Activated T-cell treated with anti-CD3 and anti-CD28 coated beads, Interleukin-2, amount 50 U/mL, for 72 hours (primary cell): Measurements from ENCODE around the gene NRXN2. TPM values are rescaled to one million over a fixed set of nuclear protein-coding genes. Genes with fewer than 3 reads are reported as not detected.

Experiments used
- ATAC-seq, 2 donors: fragments of 150-1000 bp; cut with Tn5 transposase; replicated peaks in 1 of 2; 2 replicates each; pipeline ENCODE4 v1.10.0; 2021; ENCODE audit warnings: moderate library complexity in 2 of 2, mild to moderate bottlenecking in 1 of 2
- DNase-seq, 2 donors: peaks; one replicate each; pipeline ENCODE4 v3.0.0; 2021 to 2022; ENCODE audit warnings: mixed read lengths in 1 of 2
- H3K27ac Mint-ChIP-seq: one replicate; pipeline ENCODE4 v1.8.0; 2022; ENCODE audit warnings: mild to moderate bottlenecking, moderate library complexity, mixed read lengths
- H3K27me3 Mint-ChIP-seq: one replicate; pipeline ENCODE4 v1.8.0; 2022; ENCODE audit warnings: low read depth, mixed read lengths
- H3K36me3 Mint-ChIP-seq, 2 donors: one replicate each; pipeline ENCODE4 v1.8.0; 2022; ENCODE audit warnings: mixed read lengths in 2 of 2, mild to moderate bottlenecking in 1 of 2; ENCODE audit not compliant: insufficient read depth in 2 of 2
- H3K4me1 Mint-ChIP-seq: one replicate; pipeline ENCODE4 v1.8.0; 2022; ENCODE audit warnings: low read depth, mixed read lengths
- H3K4me3 Mint-ChIP-seq, 2 donors: one replicate each; pipeline ENCODE4 v1.8.0; 2022; ENCODE audit warnings: mild to moderate bottlenecking in 2 of 2, mixed read lengths in 2 of 2, moderate library complexity in 2 of 2
- H3K9me3 Mint-ChIP-seq, 2 donors: one replicate each; pipeline ENCODE4 v1.8.0; 2022; ENCODE audit warnings: mixed read lengths in 2 of 2
- total RNA-seq, 2 donors: library from RNA; stranded (reverse); gene quantifications; one replicate each; pipeline ENCODE4 v1.2.3, GENCODE V29; 2022

Gene NRXN2
- total RNA-seq, 2 donors from 2014 or later = 0.37 to 0.55 TPM

DNA sequence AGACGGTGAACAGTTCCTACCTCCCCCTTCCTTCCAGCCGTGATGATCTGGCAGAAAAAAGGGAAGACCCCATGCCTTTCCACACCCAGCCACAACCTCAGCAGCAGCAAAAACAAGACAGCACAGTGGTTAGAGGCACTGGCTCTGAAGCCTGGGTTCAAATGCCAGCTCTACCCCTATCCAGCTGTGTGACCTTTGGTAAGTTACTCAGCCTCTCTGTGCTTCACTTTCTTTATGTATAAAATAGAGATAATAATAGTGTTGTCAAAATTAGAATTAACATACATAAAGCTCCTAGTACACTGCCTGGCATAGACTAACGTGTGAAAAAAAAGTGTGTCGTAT is 4.2 kb downstream of the NRXN2 start:
- Mint-ChIP-seq H3K27ac (no peak overlapping the region), H3K4me1 (peaks cover 9% of the 10 kb centered on the region), H3K9me3 (no peaks in the 10 kb centered on the region), H3K4me3 (no peak overlapping the region), H3K36me3 (no peaks in the 10 kb centered on the region), H3K27me3 (peaks cover 70% of the 10 kb centered on the region)
- DNase-seq = no peak
- no peak for ATAC-seq

DNA sequence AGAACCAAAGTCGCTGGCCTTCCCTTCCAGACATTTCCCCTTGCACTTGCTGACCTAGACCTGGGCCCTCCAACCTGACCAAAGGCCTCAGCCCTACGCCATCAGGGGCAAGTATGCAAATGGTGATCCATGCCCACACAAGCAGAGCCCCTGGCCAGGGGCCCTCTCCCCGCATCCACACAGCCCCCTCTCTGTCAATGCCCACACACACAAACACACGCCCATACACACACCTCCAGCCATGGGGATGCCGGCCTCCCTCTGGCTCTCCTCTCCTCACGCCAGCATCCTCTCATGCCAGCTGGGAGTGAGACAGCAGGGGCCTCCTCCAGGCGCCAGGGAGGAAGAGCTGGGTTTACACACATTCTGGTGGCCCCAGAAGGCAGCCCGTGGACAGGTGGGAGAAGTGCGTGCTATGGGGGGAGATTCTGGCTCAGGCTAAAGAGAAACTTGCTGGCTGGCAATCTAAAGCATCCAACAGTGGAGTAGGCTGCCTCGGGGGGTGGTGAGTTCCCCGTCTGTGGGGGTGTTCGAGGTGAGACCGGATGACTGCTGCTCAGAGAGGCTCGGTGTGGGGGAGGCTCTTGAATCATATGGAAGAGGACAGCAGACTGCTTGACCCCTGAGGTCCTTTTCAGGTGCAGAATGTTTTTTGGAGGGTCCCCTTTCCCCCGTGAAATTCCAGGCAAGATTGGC is 4.8 kb downstream of the NRXN2 start:
- peaks cover 4% of the 10 kb centered on the region for H3K4me1 Mint-ChIP-seq
- no peaks in the 10 kb centered on the region for H3K36me3 Mint-ChIP-seq
- H3K9me3 Mint-ChIP-seq = no peaks in the 10 kb centered on the region
- peaks cover 70% of the 10 kb centered on the region for H3K27me3 Mint-ChIP-seq
- ATAC-seq = no peak
- H3K27ac Mint-ChIP-seq = no peak overlapping the region
- H3K4me3 Mint-ChIP-seq = no peak overlapping the region
- DNase-seq = no peak

- H3K27ac Mint-ChIP-seq = no peak overlapping the region
- no peak for ATAC-seq
- H3K4me1 Mint-ChIP-seq = peaks cover 2% of the 10 kb centered on the region
- H3K9me3 Mint-ChIP-seq = no peaks in the 10 kb centered on the region
- no peaks in the 10 kb centered on the region for H3K36me3 Mint-ChIP-seq
- H3K4me3 Mint-ChIP-seq = no peak overlapping the region
- H3K27me3 Mint-ChIP-seq = peaks cover 68% of the 10 kb centered on the region
- no peak for DNase-seq
Observed at GRCh38 chr11:64717268-64717578, 5.8 kb downstream of the NRXN2 start.

DNA sequence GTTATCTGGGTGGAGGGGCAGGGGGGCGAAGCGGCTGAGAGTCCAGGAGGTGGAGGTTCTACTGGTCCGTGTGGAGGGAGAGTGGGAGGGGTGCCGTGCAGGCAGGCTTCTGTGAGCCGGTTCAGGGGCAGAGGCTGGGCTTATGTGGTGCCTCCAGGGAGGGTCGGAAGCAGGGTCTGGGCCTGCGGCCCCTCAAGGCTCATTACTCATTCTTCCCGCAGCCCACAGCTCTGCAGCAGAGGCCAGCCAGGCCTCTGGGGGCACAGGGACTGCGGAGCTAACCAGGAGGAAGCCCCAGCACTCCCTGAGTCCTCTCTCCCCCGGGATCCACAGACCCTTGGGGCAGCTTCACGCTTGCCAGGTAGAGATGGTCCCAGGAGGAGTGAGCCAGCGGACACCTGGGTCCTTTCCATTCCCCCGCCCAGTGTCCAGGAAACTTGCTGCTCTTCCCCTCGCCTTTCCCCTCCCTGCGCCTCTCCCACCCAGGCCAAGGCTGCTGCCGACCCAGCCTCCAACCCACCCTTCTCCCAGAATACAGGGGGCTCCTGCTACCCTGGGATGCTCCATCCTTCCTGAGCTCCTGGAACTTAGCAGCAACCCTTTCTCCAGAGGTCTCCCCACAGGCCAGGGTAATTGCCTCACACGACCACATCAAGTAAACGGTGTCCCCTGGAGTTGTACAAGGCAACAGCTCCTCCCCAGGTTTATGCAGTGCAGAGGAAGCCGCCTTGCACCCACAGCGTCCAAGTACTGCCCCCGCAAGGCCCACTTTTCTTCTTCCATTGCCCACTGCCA is 6.3 kb downstream of the NRXN2 start:
- ATAC-seq = no peak
- Mint-ChIP-seq H3K4me1 (peaks cover 7% of the 10 kb centered on the region), H3K9me3 (no peaks in the 10 kb centered on the region), H3K27me3 (peaks cover 68% of the 10 kb centered on the region), H3K4me3 (no peak overlapping the region), H3K27ac (no peak overlapping the region), H3K36me3 (no peaks in the 10 kb centered on the region)
- no peak for DNase-seq

DNA sequence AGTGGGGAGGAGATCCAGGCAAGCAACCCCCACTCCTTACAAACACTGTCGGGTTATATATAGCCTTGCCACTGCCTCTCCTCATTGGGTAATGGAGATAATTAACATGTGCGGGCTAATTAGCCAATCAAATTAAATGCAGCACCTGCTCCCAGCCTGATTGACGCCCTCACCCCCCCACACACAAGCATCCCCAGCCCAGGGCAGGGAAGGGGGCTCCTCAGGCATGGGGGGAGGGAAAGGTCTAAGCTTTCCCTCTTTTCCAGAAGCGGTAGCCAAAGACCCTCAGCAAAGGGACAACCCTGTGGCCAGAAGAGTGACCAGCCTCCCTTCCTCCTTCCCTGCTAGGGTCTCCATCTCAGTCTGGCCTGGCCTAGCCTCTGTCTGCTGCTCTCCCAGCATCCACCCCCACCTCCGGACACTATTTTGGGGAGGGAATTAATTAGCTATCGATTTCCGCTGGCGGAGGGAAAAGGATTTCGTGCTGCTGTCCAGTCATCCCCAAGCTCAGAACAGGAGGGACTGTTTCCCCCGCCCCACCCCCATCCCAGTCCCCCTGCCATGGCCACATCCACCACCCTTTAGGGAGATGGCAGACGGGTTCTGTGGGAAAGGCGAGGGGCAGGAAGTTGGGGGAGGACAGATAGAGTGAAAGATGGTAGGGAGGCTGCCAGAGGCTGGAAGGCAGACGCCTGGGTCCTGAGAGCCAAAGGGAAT is 7.1 kb downstream of the NRXN2 start:
- ATAC-seq = no peak
- no peak for DNase-seq
- H3K9me3 Mint-ChIP-seq = no peaks in the 10 kb centered on the region
- H3K36me3 Mint-ChIP-seq = no peaks in the 10 kb centered on the region
- peaks cover 66% of the 10 kb centered on the region for H3K27me3 Mint-ChIP-seq
- H3K27ac Mint-ChIP-seq = no peak overlapping the region
- no peak overlapping the region for H3K4me3 Mint-ChIP-seq
- H3K4me1 Mint-ChIP-seq = peaks cover 9% of the 10 kb centered on the region

DNA sequence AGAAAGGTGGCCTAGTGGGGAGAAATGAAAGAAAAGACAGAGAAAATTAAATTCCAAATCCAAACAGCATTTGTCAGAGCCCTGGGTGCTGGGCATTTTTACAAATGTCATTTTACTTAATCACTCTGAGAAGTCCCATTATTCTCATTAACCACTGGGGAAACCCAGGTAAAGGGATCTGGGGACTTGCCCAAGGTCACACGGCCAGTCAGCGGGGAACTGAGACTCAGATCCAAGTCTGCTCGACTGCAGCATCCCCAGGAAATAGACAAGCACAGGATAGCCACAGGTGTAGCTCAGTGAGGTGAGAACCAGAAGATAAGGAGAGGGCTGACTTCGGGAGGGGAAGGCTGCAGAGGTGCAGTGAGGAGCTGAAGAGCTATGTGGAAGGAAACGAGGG is 7.9 kb downstream of the NRXN2 start:
- H3K4me1 Mint-ChIP-seq = peaks cover 9% of the 10 kb centered on the region
- no peak overlapping the region for H3K4me3 Mint-ChIP-seq
- H3K27me3 Mint-ChIP-seq = peaks cover 66% of the 10 kb centered on the region
- DNase-seq (no peak), ATAC-seq (no peak)
- no peak overlapping the region for H3K27ac Mint-ChIP-seq
- H3K36me3 Mint-ChIP-seq = no peaks in the 10 kb centered on the region
- H3K9me3 Mint-ChIP-seq = no peaks in the 10 kb centered on the region

GRCh38 chr11:64714666-64715065 is 8.3 kb downstream of the NRXN2 start:
- ATAC-seq (no peak), DNase-seq (no peak)
- H3K27me3 Mint-ChIP-seq = peaks cover 66% of the 10 kb centered on the region
- no peak overlapping the region for H3K4me3 Mint-ChIP-seq
- no peaks in the 10 kb centered on the region for H3K36me3 Mint-ChIP-seq
- H3K27ac Mint-ChIP-seq = no peak overlapping the region
- peaks cover 9% of the 10 kb centered on the region for H3K4me1 Mint-ChIP-seq
- no peaks in the 10 kb centered on the region for H3K9me3 Mint-ChIP-seq

GRCh38 chr11:64713781-64714363 is 9.1 kb downstream of the NRXN2 start:
- H3K4me3 Mint-ChIP-seq = peak overlapping the region; percentile 27 to 47
- ATAC-seq (peak in 1 of 2 donors; percentile 16), DNase-seq (no peak)
- no peaks in the 10 kb centered on the region for H3K9me3 Mint-ChIP-seq
- no peak overlapping the region for H3K27ac Mint-ChIP-seq
- H3K4me1 Mint-ChIP-seq = peaks cover 9% of the 10 kb centered on the region
- H3K36me3 Mint-ChIP-seq = no peaks in the 10 kb centered on the region
- H3K27me3 Mint-ChIP-seq = peaks cover 66% of the 10 kb centered on the region

GRCh38 chr11:64713016-64713707 is 9.8 kb downstream of the NRXN2 start:
- peak in 1 of 2 donors; percentile 31 for DNase-seq
- H3K27me3 Mint-ChIP-seq = peaks cover 70% of the 10 kb centered on the region
- no peak overlapping the region for H3K27ac Mint-ChIP-seq
- peaks cover 9% of the 10 kb centered on the region for H3K4me1 Mint-ChIP-seq
- peak; percentile 42 to 55 for ATAC-seq
- no peaks in the 10 kb centered on the region for H3K9me3 Mint-ChIP-seq
- no peaks in the 10 kb centered on the region for H3K36me3 Mint-ChIP-seq
- no peak overlapping the region for H3K4me3 Mint-ChIP-seq

DNA sequence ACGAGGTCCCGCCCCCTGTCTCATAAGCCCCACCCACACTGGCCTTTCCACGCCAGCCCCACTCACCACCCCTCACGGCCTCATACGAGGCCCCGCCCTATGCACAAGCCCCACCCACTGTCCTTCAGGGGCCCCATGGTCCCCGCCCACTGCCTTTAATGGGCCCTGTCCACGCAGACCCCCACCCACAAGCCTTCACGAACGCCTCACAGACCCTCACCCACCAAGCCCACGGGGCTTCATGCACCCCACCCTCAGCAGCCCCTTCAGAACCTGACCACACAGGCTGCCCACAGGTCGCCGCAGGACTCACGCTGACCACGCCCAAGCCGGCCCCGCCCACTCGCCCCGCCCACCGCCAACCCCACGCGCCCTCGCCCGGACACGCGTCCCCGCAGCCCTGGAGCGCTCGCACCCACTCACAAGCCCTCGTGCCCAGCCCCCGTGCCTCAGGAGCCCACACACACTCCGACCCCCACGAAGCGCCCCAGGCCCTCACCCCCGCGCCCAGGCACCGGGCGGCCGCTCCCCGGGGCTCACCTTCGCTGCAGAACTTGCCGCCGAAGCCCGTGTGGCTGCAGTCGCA is 10.5 kb downstream of the NRXN2 start:
- peaks cover 71% of the 10 kb centered on the region for H3K27me3 Mint-ChIP-seq
- H3K36me3 Mint-ChIP-seq = no peaks in the 10 kb centered on the region
- H3K4me3 Mint-ChIP-seq = peak overlapping the region in 1 of 2 donors; percentile 56
- no peaks in the 10 kb centered on the region for H3K9me3 Mint-ChIP-seq
- H3K4me1 Mint-ChIP-seq = peaks cover 9% of the 10 kb centered on the region
- ATAC-seq (peak; percentile 33 to 38), DNase-seq (no peak)
- no peak overlapping the region for H3K27ac Mint-ChIP-seq

GRCh38 chr11:64711956-64712362 is 11.0 kb downstream of the NRXN2 start:
- Mint-ChIP-seq H3K36me3 (no peaks in the 10 kb centered on the region), H3K27ac (no peak overlapping the region), H3K9me3 (no peaks in the 10 kb centered on the region), H3K27me3 (peaks cover 65% of the 10 kb centered on the region), H3K4me1 (peaks cover 9% of the 10 kb centered on the region), H3K4me3 (peak overlapping the region in 1 of 2 donors; percentile 56)
- no peak for DNase-seq
- no peak for ATAC-seq

- peak overlapping the region in 1 of 2 donors; percentile 27 for H3K4me3 Mint-ChIP-seq
- H3K9me3 Mint-ChIP-seq = no peaks in the 10 kb centered on the region
- H3K27me3 Mint-ChIP-seq = peaks cover 59% of the 10 kb centered on the region
- no peak for DNase-seq
- no peaks in the 10 kb centered on the region for H3K36me3 Mint-ChIP-seq
- ATAC-seq = no peak
- H3K4me1 Mint-ChIP-seq = peaks cover 9% of the 10 kb centered on the region
- H3K27ac Mint-ChIP-seq = no peak overlapping the region
Observed at GRCh38 chr11:64711138-64711955, 11.7 kb downstream of the NRXN2 start.
